Activated T-helper 1 cell treated with Interleukin-2 at 50 U/mL for 16 hours (primary cell): ENCODE measurements around the gene SARM1.

Experiments
- DNase-seq: peaks from one replicate; pipeline ENCODE4 v3.0.0-alpha.2; 2020; ENCODE audit warnings: low read depth

SARM1 gene

GRCh38 chr17:28395968-28396367 is 24.5 kb downstream of the SARM1 start:
- no peak for DNase-seq

- DNase-seq = no peak
Observed at GRCh38 chr17:28396635-28397239, 25.2 kb downstream of the SARM1 start.

GRCh38 chr17:28397275-28397674 is 25.8 kb downstream of the SARM1 start:
- DNase-seq = no peak

GRCh38 chr17:28397687-28398279 is 26.3 kb downstream of the SARM1 start:
- no peak for DNase-seq

GRCh38 chr17:28398280-28398981 is 26.9 kb downstream of the SARM1 start:
- DNase-seq = no peak

- DNase-seq = no peak
Observed at GRCh38 chr17:28399808-28400207, 28.3 kb downstream of the SARM1 start.

- no peak for DNase-seq
Observed at GRCh38 chr17:28402224-28402630, 30.7 kb downstream of the SARM1 start.

- DNase-seq = no peak
Observed at GRCh38 chr17:28402844-28403243, 31.4 kb downstream of the SARM1 start.

GRCh38 chr17:28404007-28404406 is 32.5 kb downstream of the SARM1 start:
- DNase-seq = no peak

GRCh38 chr17:28404461-28404811 is 32.9 kb downstream of the SARM1 start:
- no peak for DNase-seq

GRCh38 chr17:28404812-28405570 is 33.5 kb downstream of the SARM1 start:
- no peak for DNase-seq

GRCh38 chr17:28405632-28406472 is 34.4 kb downstream of the SARM1 start, which contains the start of gene SLC46A1:
Gene SLC46A1 (minus strand): TSS chr17:28406212. CDS start chr17:28406114, 98 bp downstream.
- DNase-seq = no peak

- no peak for DNase-seq
Observed at GRCh38 chr17:28406473-28406814, 35.0 kb downstream of the SARM1 start.

GRCh38 chr17:28407130-28407973 is 35.9 kb downstream of the SARM1 start:
- DNase-seq = no peak

- no peak for DNase-seq
Observed at GRCh38 chr17:28407974-28408306, 36.4 kb downstream of the SARM1 start.

- no peak for DNase-seq
Observed at GRCh38 chr17:28412099-28412498, 40.6 kb downstream of the SARM1 start.

GRCh38 chr17:28413804-28414203 is 42.3 kb downstream of the SARM1 start:
- DNase-seq = no peak

GRCh38 chr17:28415886-28416285 is 44.4 kb downstream of the SARM1 start:
- DNase-seq = no peak

- peak; percentile 4 for DNase-seq
Observed at GRCh38 chr17:28416703-28417311, 45.3 kb downstream of the SARM1 start.

GRCh38 chr17:28421787-28422305 is 50.4 kb downstream of the SARM1 start:
- no peak for DNase-seq
